OCI-LY7 (cell line): ENCODE data around the gene NEURL2.

Source experiments
- CTCF ChIP-seq: fragments of 200-600 bp; sonication (generic); conservative IDR thresholded peaks from 2 replicates; pipeline ENCODE4 v1.5.1; 2014; ENCODE audit warnings: mild to moderate bottlenecking, antibody characterized with exemption, low read length, moderate library complexity, mixed read lengths
- EZH2phosphoT487 ChIP-seq: fragments of 200-600 bp; sonication (generic); IDR thresholded peaks from 2 replicates; pipeline ENCODE4 v1.6.1; 2018; ENCODE audit warnings: low read depth, borderline replicate concordance, mild to moderate bottlenecking, mixed run types, antibody characterized with exemption, low read length, moderate library complexity, mixed read lengths

- TF ChIP-seq CTCF (no peak), EZH2phosphoT487 (no peak)
These were observed 16.4 kb upstream of the NEURL2 start for GRCh38 chr20:45907219-45907948.
